GM20000 (cell line): Measurements from ENCODE around the gene HJURP.

Experiments
- DNase-seq: peaks from one replicate; pipeline ENCODE4 v3.0.0; 2012; ENCODE audit warnings: low spot score
- CTCF ChIP-seq: IDR thresholded peaks from 2 replicates; pipeline ENCODE4 v1.5.1; 2012; ENCODE audit warnings: mild to moderate bottlenecking, control low read depth; ENCODE audit errors: extremely low read depth, missing control alignments

The HJURP gene

GRCh38 chr2:233789554-233789953 is 64.8 kb downstream of the HJURP start:
- TF ChIP-seq CTCF, result no peak

More at GRCh38 chr2:233789554-233789953, 64.8 kb downstream of the HJURP start:
- DNase-seq, result no peak
